Vagina (tissue), 2 donors: Measurements from ENCODE around the gene REXO4.

Source experiments
- POLR2A ChIP-seq, 2 donors: fragments of 450-650 bp; IDR thresholded peaks; one replicate each; pipeline ENCODE4 v1.6.1; 2017; ENCODE audit warnings: antibody characterized with exemption in 2 of 2, mild to moderate bottlenecking in 2 of 2, moderate library complexity in 2 of 2
- POLR2AphosphoS5 ChIP-seq, 2 donors: sonication (generic); formaldehyde crosslinking; IDR thresholded peaks; one replicate each; pipeline ENCODE4 v1.9.0; 2017; ENCODE audit warnings: antibody characterized with exemption in 2 of 2, mild to moderate bottlenecking in 2 of 2, low read depth in 1 of 2; ENCODE audit not compliant: insufficient read depth in 1 of 2
- TF ChIP-seq, protein P1 (sequence below), 3 experiments: fragments of 450-650 bp in 2 of 3; fragments of 200-600 bp in 1 of 3; sonication (generic) in 1 of 3; IDR thresholded peaks; one replicate each; pipeline ENCODE4 v1.5.1; 2017 to 2019; ENCODE audit warnings: antibody characterized with exemption in 3 of 3, mild to moderate bottlenecking in 2 of 3, moderate library complexity in 2 of 3

DNA sequence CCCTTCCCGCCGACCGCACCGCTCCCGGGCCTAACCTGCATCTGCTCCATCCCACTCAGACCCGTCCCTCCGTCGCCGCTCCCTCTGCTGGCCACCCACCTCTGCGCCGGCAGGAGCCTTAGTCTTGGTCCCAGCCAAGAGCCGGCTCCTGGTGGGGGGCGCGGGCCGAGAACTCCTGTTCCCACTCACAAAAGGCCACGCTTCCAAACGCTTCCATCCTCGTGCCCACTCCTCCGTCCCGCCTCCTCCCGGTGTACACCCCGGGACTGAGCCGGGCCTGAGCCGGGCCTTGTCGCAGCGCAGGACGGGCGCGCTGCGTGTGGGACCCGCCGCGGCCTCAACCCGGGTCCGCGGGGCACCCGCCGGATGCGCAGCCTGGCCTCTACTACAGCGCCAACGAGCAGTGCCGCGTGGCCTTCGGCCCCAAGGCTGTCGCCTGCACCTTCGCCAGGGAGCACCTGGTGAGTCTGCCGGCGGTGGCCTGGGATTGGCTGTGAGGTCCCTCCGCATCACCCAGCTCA is 11.9 kb upstream of the REXO4 start:
- TF ChIP-seq POLR2A (IDR thresholded peaks at IDR 0.05), result no peak
- TF ChIP-seq, protein P1, sequence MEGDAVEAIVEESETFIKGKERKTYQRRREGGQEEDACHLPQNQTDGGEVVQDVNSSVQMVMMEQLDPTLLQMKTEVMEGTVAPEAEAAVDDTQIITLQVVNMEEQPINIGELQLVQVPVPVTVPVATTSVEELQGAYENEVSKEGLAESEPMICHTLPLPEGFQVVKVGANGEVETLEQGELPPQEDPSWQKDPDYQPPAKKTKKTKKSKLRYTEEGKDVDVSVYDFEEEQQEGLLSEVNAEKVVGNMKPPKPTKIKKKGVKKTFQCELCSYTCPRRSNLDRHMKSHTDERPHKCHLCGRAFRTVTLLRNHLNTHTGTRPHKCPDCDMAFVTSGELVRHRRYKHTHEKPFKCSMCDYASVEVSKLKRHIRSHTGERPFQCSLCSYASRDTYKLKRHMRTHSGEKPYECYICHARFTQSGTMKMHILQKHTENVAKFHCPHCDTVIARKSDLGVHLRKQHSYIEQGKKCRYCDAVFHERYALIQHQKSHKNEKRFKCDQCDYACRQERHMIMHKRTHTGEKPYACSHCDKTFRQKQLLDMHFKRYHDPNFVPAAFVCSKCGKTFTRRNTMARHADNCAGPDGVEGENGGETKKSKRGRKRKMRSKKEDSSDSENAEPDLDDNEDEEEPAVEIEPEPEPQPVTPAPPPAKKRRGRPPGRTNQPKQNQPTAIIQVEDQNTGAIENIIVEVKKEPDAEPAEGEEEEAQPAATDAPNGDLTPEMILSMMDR (IDR thresholded peaks at IDR 0.05), result no peak
- TF ChIP-seq POLR2AphosphoS5 (IDR thresholded peaks at IDR 0.05; ENCODE audit: insufficient read depth in 1 of 2, low read depth in 1 of 2), result no peak
